Activated CD4-positive, alpha-beta T cell treated with anti-CD3 and anti-CD28 coated beads for 24 hours (primary cell): ENCODE data around the gene OR7C1.
"Not testable (repeated sequence)": the region's sequence is repeated elsewhere in the genome, so short reads cannot be mapped to it uniquely, and the experiment has no call there.

Source experiments
- DNase-seq, 2 donors: peaks; one replicate each; pipeline ENCODE4 v3.0.0-alpha.2; 2020; ENCODE audit warnings: low read depth in 2 of 2

OR7C1 gene

GRCh38 chr19:14835011-14835410, at the start of gene OR7C1, which contains the start of gene OR7A5:
TSS of gene OR7C1 (minus strand) at chr19:14835185. CDS start at chr19:14800136, 35,049 bp downstream.
TSS of gene OR7A5 (minus strand) at chr19:14835185. CDS start at chr19:14828241, 6,944 bp downstream.
- DNase-seq: no peak

GRCh38 chr19:14871619-14872230, 36.7 kb upstream of the OR7C1 start:
- no peak for DNase-seq

- no peak for DNase-seq
These were observed 33.5 kb upstream of the OR7C1 start for GRCh38 chr19:14868497-14868896.

DNA sequence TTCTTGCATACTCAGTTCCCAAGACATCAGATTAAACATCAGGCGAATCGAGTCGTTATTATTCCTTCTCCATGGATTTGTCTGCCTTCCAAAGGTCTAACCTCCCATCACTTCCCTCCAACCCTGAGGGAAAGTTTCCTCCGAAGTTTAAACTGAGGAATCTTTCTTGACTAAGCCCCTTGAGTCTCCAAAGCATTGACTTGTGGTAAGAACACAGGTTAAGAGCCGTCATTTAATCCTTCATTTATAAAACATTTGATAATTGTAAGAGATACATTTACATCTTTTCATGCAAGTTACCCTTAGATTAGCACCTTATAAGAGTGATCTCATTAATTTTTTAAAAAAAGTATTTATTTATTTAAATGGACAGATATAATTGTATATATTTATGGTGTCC, 13.8 kb upstream of the OR7C1 start, which contains the start of gene OR7A10:
Gene OR7A10 (minus strand): TSS at position 101 of the 400 bp plus-strand sequence. CDS start 7,045 bp downstream, outside the sequence.
- DNase-seq: no peak

DNA sequence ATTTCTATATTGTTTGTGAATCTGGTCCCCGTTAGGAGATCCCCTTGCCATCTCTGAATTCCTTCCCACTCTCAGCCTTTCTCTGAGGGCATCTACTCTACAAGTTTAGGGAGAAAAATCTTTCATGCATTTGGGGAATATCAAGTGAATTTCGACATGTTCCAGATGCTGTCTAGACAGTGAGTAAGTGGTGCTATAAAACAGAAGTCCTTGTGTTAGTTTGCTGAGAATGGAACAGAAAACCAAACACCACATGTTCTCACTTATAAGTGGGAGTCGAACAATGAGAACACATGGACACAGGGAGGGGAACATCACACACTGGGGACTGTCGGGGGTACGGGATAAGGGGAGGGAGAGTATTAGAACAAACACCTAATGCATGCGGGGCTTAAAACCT, 8.6 kb upstream of the OR7C1 start:
- no peak for DNase-seq

DNA sequence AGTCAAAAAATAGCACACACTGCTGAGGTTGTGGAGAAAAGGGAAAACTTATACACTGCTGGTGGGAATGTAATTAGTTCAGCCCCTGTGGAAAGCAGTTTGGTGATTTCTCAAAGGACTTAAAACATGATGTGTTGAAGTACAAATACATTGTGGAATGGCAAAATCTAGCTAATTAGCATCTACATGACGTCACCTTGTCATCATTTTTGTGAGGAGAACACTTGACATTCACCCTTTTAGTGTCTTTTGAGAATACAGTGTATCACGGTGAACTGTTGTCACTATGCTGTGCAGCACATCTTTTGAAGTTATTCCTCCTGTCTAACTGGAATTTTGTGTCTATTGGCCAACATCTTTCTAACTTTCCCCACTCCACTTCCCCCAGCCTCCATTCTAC, 8.2 kb upstream of the OR7C1 start:
- no peak for DNase-seq

DNA sequence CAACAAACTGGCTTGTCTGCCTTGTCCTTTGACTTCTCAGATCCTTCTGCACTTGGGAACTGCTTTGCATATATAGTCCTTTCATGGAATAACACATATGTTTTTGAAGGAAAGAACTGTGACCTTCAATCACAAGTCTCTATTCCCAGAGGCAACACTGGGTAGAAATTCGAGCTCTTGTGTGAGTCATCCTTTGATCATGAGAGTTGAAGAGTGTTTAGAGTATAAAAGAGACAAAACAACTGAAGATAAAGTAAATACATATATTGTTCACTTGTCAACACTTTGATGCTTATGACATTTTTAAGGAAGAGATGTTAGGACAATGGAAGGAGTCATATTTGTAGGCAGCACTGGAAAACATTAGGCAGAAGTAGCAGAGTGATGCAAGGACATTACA, 5.2 kb upstream of the OR7C1 start:
- DNase-seq: no peak

- no peak for DNase-seq
These were observed 2.4 kb upstream of the OR7C1 start for GRCh38 chr19:14837391-14837790.

GRCh38 chr19:14830702-14831101, 4.3 kb downstream of the OR7C1 start:
- no peak for DNase-seq

GRCh38 chr19:14826006-14826405, 9.0 kb downstream of the OR7C1 start:
- no peak for DNase-seq

DNA sequence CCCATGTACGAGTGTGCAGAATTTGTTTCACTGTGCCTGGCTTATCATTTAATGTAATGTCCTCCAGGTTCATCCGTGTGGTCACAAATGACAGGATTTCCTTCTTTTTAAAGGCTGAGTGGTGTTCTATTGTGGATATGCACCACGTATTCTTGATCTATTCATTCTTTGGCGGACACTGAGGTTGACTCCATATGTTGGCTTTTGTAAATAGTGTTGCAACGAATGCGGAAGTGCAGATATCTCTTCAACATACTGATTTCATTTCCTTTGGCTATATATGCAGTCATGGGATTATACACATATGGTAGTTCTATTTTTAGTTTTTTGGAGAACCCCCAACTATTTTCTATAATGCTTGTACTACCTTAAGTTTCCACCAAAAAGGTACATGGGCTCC, 13.0 kb downstream of the OR7C1 start:
- no peak for DNase-seq

GRCh38 chr19:14818588-14818987, 16.4 kb downstream of the OR7C1 start:
- no peak for DNase-seq

DNA sequence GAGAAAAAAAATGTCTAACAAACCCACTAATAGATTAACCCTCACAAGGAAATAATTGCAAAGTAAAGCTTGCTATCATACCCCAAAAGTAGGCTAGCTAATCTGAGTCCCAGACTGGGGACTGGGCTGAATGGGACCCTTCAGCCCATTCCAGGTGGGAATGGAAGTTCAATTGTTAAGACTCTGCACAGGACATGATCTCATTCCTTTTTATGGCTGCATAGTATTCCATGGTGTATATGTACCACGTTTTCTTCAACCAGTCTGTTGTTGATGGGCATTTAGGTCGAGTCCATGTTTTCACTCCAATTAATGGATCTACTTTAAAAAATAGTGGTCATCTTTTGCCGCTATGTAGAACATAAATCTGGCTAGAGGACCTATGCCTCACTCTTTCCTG, 17.9 kb downstream of the OR7C1 start:
- no peak for DNase-seq

GRCh38 chr19:14814982-14815652, 19.9 kb downstream of the OR7C1 start:
- no peak for DNase-seq

DNA sequence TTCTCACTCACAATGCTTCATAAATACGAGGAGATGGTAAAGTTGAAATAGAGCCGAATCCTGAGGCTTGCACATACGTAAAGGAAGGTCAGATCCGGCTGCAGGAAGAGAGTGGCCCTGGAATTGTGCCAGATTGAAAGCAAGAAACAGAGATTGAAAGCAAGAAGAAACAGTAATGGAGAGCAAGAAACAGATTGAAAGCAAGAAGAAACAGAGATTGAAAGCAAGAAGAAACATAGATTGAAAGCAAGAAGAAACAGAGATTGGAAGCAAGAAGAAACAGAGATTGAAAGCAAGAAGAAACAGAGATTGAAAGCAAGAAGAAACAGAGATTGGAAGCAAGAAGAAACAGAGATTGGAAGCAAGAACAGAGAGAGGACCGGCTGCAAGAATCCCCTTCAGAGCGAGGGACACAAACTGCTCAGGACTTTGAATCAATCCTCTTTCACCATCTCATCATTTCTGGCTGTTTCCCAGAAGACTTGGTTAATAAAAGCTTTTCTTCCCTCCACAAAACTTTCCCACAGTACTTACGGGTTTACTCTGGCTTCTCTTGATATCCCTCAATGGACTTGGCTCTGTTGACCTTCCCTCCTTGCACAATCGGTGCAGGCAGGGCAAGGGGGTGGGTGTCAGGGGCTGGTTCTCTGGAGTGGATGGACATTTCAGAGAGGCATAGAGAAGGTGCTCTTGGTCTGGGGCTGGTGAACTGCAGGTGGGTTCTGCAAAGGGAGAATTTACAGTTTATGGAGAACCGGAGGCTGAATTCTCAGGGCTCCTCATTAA, 25.5 kb downstream of the OR7C1 start:
- DNase-seq: no peak

- DNase-seq: no peak
These were observed 30.2 kb downstream of the OR7C1 start for GRCh38 chr19:14804765-14805164.

DNA sequence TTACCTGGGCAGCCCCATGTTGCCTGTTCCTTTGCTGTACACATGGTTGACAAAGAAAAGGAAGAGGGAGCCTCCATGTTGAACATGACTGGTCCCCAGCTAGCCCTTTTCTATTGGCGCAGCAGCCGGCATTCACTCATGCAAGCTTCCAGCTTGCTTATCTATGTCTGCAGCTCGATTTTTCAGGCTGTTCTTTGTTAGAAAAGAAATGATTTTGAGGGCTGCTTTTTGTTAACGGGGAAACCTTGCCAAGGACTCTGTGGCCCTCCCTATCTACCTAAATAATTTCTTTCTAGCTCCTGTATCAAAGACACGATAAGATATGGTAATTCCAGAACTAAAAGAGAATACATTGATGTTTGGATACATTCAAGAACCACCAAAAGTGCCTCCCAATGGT, 36.2 kb downstream of the OR7C1 start:
- no peak for DNase-seq

GRCh38 chr19:14796021-14796420, 39.0 kb downstream of the OR7C1 start:
- DNase-seq: no peak

DNA sequence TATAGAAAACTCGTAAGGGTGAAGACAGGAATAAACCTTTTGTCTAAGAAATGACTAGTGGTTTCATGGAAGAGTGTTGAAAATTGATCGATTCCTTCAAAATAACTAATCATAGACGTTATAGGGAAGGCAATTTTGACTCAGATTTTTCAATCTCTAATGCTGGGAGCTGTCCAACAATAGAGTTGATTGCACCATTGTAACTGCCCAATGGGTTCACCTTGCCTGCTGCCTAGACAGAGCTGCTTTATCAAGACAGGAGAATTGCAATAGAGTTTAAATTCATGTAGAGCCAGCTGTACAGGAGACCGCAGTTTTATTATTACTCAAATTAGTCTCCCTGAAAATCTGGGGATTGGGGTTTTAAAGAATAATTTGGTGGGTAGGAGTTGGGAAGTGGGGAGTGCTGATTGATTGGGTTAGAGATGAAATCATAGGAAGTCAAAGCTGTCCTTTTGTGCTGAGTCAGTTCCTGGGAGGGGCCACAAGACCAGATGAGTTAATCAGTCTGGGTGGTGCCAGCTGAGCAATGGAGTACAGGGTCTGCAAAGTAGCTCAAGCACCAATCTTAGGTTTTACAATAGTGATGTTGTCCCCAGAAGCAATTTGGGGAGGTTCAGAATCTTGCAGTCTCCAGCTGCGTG, 39.8 kb downstream of the OR7C1 start:
- DNase-seq: no peak

GRCh38 chr19:14792250-14792649, 42.7 kb downstream of the OR7C1 start:
- not testable (repeated sequence) for DNase-seq

DNA sequence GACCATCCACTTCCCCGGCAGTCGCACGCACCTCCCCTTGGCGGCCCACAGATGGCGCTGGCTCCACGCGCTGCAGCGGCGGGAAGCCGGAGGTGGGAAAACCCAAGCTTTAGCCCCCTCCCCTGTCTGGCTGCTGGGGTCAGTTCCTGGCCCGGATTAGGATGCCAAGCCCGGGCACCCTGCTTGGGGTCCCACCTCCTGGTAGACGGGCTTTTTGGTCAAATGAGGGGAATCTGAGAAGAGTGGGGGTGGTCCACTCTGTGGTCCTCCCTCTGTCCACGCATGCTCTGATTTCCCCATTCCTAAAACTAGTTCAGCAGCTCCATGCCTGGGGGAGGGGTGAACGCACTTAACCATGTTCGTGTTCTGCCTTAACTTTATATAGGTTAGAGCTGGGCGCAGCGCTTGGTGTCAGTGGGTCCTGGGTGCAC, 48.5 kb downstream of the OR7C1 start:
- peak in 1 of 2 donors; percentile 14 for DNase-seq
